CD8-positive, alpha-beta memory T cell (primary cell): ENCODE results near the gene CD177. TPM values are rescaled to one million over a fixed set of nuclear protein-coding genes. Genes with fewer than 3 reads are reported as not detected.
A peak's percentile ranks its signal among the peaks of the same experiment; 100 is the strongest.
"Not testable (repeated sequence)": the region's sequence is repeated elsewhere in the genome, so short reads cannot be mapped to it uniquely, and the experiment has no call there.

Experiments
- CTCF ChIA-PET: fragments of 350-600 bp; sonication (Branson Sonifier 250); formaldehyde crosslinking; loops from one replicate; lab custom pipeline; 2021; ENCODE audit warnings: antibody characterized with exemption; lab: Charles Lee
- POLR2A ChIA-PET: fragments of 350-600 bp; sonication (Branson Sonifier 250); formaldehyde crosslinking; loops from one replicate; lab custom pipeline; 2021; ENCODE audit warnings: antibody characterized with exemption; lab: Charles Lee
- DNase-seq, 5 donors: peaks; one replicate each; pipeline versions ENCODE4 v3.0.0 to v3.0.0-alpha.2; 2020 to 2022; ENCODE audit warnings: mixed read lengths in 1 of 5
- H3K27ac ChIP-seq: one replicate; pipeline ENCODE4 v1.7.0; 2013; ENCODE audit warnings: low read depth, mild to moderate bottlenecking, low read length, moderate library complexity
- H3K27me3 ChIP-seq: 2 replicates; pipeline ENCODE4 v1.7.0; 2013; ENCODE audit warnings: low read length, mild to moderate bottlenecking; ENCODE audit not compliant: insufficient read depth, poor library complexity, severe bottlenecking
- H3K36me3 ChIP-seq: 2 replicates; pipeline ENCODE4 v1.7.0; 2013; ENCODE audit warnings: mild to moderate bottlenecking, low read length, moderate library complexity; ENCODE audit not compliant: insufficient read depth
- H3K4me1 ChIP-seq: 2 replicates; pipeline ENCODE4 v1.7.0; 2013; ENCODE audit warnings: mild to moderate bottlenecking, low read length, moderate library complexity; ENCODE audit not compliant: insufficient read depth
- H3K4me3 ChIP-seq: 2 replicates; pipeline ENCODE4 v1.7.0; 2013; ENCODE audit warnings: mild to moderate bottlenecking, low read length
- H3K9me3 ChIP-seq: 2 replicates; pipeline ENCODE4 v1.7.0; 2013; ENCODE audit warnings: mild to moderate bottlenecking, low read length
- H3K27ac Mint-ChIP-seq, 8 donors: one replicate each; pipeline ENCODE4 v1.8.0; 2020 to 2021; ENCODE audit warnings: mixed read lengths in 8 of 8, mild to moderate bottlenecking in 6 of 8, inconsistent platforms in 3 of 8, moderate library complexity in 3 of 8
- H3K27me3 Mint-ChIP-seq, 2 donors: one replicate each; pipeline ENCODE4 v1.8.0; 2020 to 2021; ENCODE audit warnings: mixed read lengths in 2 of 2, mild to moderate bottlenecking in 1 of 2, moderate library complexity in 1 of 2
- H3K36me3 Mint-ChIP-seq, 3 donors: one replicate each; pipeline ENCODE4 v1.8.0; 2020 to 2021; ENCODE audit warnings: mixed read lengths in 3 of 3, inconsistent platforms in 1 of 3, mild to moderate bottlenecking in 1 of 3
- H3K4me1 Mint-ChIP-seq, 3 donors: one replicate each; pipeline ENCODE4 v1.8.0; 2020 to 2021; ENCODE audit warnings: mixed read lengths in 3 of 3, inconsistent platforms in 1 of 3, mild to moderate bottlenecking in 1 of 3
- H3K4me3 Mint-ChIP-seq, 7 donors: one replicate each; pipeline ENCODE4 v1.8.0; 2020 to 2021; ENCODE audit warnings: mixed read lengths in 7 of 7, mild to moderate bottlenecking in 6 of 7, moderate library complexity in 4 of 7, inconsistent platforms in 2 of 7
- H3K9me3 Mint-ChIP-seq, 5 donors: one replicate each; pipeline ENCODE4 v1.8.0; 2020 to 2022; ENCODE audit warnings: mixed read lengths in 5 of 5, mild to moderate bottlenecking in 3 of 5, moderate library complexity in 2 of 5, inconsistent platforms in 1 of 5
- polyA plus RNA-seq: library from polyadenylated mRNA; unstranded; fragments of 300-500 nt; fragmentation: Illumina TruSeq; gene quantifications from one replicate; pipeline ENCODE4 v1.2.3, GENCODE V29; 2021
- total RNA-seq, 2 experiments: library from RNA; stranded (reverse); gene quantifications; one replicate each; pipeline ENCODE4 v1.2.3, GENCODE V29; 2021

Gene CD177
- total and polyA plus RNA-seq, 3 experiments from 2014 or later, result not detected

DNA sequence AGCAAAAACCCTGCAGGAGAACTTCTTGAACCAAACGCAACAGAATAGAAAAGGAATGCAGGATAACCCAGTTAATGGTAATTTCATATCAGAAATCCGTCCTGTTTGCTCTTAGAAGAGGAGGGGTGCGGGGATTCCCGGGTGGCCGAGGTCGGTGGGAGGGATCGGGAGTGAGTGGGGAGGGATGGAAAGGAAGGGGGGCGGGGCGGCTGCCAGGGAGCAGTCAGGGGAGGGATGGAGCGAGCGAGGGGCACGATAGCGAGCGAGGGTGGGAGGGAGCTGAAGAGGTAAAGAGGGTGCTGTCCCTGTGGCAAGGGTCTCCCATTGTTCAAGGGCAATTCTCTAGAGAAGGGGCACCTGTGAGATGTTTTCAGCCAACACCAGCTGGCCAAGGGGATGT, 26.5 kb downstream of the CD177 start:
- Histone ChIP-seq H3K4me1 (no peaks in the 10 kb centered on the region), H3K9me3 (no peaks in the 10 kb centered on the region), H3K36me3 (no peaks in the 10 kb centered on the region), H3K27me3 (no peaks in the 10 kb centered on the region), H3K4me3 (no peak overlapping the region), H3K27ac (no peak overlapping the region)
- Mint-ChIP-seq H3K4me1 (no peaks in the 10 kb centered on the region), H3K27me3 (peaks cover 12 to 19% of the 10 kb centered on the region in 2 donors), H3K4me3 (no peak overlapping the region), H3K27ac (peak overlapping the region in 1 of 8 donors; percentile 82), H3K9me3 (peaks cover 0 to 2% (median 0%) of the 10 kb centered on the region in 5 donors), H3K36me3 (peaks cover 0 to under 1% (median 0%) of the 10 kb centered on the region in 3 donors)
- no peak for DNase-seq
- ChIA-PET CTCF (no interaction called here), POLR2A (no interaction called here)

DNA sequence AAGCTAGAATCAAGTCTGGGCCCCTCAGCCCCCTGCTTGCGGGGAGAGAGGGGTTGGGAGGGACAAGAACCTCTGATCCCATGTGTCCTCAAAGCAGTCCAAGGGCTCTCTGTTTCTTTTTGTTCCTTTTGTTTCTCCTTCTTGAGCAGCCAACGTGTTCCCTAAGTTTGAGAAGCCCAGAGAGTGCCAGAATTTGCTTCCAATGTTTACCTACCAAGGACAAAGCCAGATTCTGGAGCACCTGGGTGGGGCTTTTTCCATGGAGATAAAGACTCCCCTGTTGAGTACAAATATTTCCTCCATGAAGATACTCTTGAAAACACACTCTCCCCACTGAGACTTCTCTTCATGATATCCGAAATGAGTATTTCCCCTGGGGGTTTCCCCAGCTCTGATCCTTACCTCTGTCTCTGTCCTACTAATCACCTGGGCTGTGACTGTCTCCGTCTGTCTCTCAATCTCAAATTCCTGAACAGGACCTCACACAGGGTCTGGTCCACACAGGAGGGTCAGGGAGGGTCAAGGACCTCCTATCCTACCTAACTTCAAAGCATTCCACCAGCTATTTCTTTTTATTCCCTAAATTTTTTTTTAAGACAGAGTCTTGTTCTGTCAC, 27.4 kb downstream of the CD177 start:
- DNase-seq, result no peak
- Mint-ChIP-seq H3K4me1 (no peaks in the 10 kb centered on the region), H3K27ac (no peak overlapping the region), H3K4me3 (no peak overlapping the region), H3K27me3 (peaks cover 12 to 19% of the 10 kb centered on the region in 2 donors), H3K9me3 (peaks cover 0 to 2% (median 0%) of the 10 kb centered on the region in 5 donors), H3K36me3 (peaks cover 0 to 3% (median 0%) of the 10 kb centered on the region in 3 donors)
- H3K27me3 ChIP-seq, result no peaks in the 10 kb centered on the region
- no peaks in the 10 kb centered on the region for H3K36me3 ChIP-seq
- CTCF ChIA-PET, result no interaction called here
- no peaks in the 10 kb centered on the region for H3K9me3 ChIP-seq
- POLR2A ChIA-PET, result no interaction called here
- H3K27ac ChIP-seq, result no peak overlapping the region
- H3K4me3 ChIP-seq, result no peak overlapping the region
- H3K4me1 ChIP-seq, result no peaks in the 10 kb centered on the region

DNA sequence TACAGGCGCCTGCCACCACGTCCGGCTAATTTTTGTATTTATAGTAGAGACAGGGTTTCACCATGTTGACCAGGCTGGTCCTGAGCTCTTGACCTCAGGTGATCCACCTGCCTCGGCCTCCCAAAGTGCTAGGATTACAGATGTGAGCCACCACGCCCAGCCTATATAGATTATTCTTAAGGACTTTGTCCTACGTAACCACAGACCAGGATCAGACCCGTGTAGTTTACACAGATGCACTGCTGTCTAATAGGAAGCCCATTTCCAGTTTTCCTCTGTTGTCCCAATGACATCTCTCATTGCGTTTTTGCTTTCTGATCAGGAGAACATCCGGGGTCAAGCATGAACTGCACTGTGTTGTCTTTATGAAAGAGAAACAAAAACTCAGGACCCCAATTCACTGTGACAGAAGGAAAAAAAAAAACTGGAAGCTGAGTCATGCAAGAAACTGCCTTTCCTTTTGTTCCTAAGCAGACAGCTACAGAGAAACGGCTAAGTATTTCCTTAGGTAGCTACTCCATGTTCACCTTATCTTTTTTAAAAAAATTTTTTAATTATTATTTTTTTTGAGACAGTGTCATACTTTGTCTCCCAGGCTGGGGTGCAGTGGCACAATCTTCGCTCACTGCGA, 29.2 kb downstream of the CD177 start:
- H3K36me3 ChIP-seq, H3K9me3 Mint-ChIP-seq, H3K4me1 Mint-ChIP-seq, H3K4me1 ChIP-seq, CTCF ChIA-PET, H3K36me3 Mint-ChIP-seq, H3K27ac Mint-ChIP-seq, H3K4me3 ChIP-seq, H3K4me3 Mint-ChIP-seq, H3K9me3 ChIP-seq, POLR2A ChIA-PET, DNase-seq, H3K27ac ChIP-seq, H3K27me3 ChIP-seq: not testable (repeated sequence)
- H3K27me3 Mint-ChIP-seq, result peaks cover 10 to 19% of the 10 kb centered on the region in 2 donors

DNA sequence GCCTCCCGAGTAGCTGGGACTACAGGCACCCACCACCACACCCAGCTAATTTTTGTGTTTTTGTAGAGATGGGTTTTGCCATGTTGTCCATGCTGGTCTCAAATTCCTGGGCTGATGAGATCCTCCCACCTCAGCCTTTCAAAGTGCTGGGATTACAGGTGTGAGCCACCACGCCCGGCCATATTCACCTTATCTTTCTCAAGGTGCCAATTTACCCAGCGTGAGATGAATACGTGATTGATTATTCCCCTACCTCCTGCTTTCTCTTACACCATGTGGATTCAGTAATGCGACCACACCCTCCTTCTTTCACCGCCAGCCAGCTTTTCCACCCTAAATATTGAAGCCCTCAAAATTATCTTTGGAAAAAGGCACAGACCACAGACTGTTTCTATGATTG, 29.8 kb downstream of the CD177 start:
- H3K4me3 Mint-ChIP-seq, H3K4me1 Mint-ChIP-seq, DNase-seq, H3K9me3 Mint-ChIP-seq, H3K4me1 ChIP-seq, H3K9me3 ChIP-seq, H3K27me3 ChIP-seq, H3K4me3 ChIP-seq, H3K27ac Mint-ChIP-seq, H3K36me3 ChIP-seq, POLR2A ChIA-PET, H3K27ac ChIP-seq, CTCF ChIA-PET, H3K36me3 Mint-ChIP-seq: not testable (repeated sequence)
- peaks cover 10 to 19% of the 10 kb centered on the region in 2 donors for H3K27me3 Mint-ChIP-seq

DNA sequence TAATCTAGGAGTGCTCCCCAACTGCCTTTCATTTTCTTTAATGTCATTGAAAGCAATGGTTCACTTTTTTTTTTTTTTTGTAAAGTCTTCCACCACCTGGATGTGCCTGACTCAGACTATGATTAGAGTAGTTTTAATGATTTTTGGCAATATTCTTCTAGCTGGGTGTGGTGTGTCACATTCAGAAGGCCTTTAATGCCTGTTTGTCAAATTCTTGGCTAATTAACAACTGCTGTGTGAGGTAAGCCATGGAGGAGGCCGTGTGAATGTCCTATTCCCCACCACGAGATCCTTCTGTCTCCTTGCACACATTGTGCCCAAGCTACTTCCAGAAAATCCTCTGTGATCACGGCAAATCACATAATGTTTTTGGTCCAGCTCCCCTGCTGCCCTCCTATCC, 30.3 kb downstream of the CD177 start:
- CTCF ChIA-PET, H3K36me3 ChIP-seq, H3K27me3 ChIP-seq, H3K36me3 Mint-ChIP-seq, H3K9me3 Mint-ChIP-seq, H3K27ac ChIP-seq, H3K4me3 Mint-ChIP-seq, POLR2A ChIA-PET, H3K4me1 Mint-ChIP-seq, DNase-seq, H3K9me3 ChIP-seq, H3K27ac Mint-ChIP-seq, H3K4me1 ChIP-seq, H3K4me3 ChIP-seq: not testable (repeated sequence)
- H3K27me3 Mint-ChIP-seq, result peaks cover 10 to 19% of the 10 kb centered on the region in 2 donors

DNA sequence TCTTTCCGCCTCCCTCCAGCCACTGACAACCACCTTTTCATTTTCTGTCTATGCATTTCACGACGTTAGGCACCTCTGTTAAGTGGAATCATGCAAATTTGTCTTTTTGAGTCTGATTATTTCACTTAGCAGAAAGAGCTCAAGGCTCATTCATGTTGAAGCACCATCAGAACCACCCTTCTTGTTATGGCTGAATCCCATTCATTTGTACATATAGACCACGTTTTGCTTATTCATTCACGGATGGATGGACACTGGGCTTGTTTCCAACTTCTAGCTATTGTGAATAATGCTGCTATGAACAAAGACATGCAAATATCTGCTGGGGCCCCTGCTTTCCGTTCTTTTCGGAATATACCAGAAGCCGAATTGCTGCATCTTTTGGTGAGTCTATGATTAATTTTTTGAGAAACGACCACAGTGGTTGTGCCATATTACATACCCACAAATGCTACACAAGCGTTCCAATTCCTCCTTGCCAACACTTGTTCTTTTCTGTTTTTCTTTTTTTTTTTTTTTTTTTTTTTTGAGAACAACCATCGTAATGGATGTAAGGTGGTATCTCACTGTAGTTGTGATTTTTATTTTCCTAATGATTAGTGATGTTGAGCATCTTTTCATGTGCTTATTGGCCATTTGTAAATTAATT, 37.5 kb downstream of the CD177 start:
- DNase-seq, H3K4me1 ChIP-seq, H3K4me1 Mint-ChIP-seq, H3K27ac Mint-ChIP-seq, POLR2A ChIA-PET, H3K9me3 Mint-ChIP-seq, H3K9me3 ChIP-seq, H3K4me3 Mint-ChIP-seq, H3K4me3 ChIP-seq, H3K36me3 ChIP-seq, H3K27me3 ChIP-seq, H3K27ac ChIP-seq, H3K36me3 Mint-ChIP-seq, CTCF ChIA-PET: not testable (repeated sequence)
- peaks cover 15 to 45% of the 10 kb centered on the region in 2 donors for H3K27me3 Mint-ChIP-seq

DNA sequence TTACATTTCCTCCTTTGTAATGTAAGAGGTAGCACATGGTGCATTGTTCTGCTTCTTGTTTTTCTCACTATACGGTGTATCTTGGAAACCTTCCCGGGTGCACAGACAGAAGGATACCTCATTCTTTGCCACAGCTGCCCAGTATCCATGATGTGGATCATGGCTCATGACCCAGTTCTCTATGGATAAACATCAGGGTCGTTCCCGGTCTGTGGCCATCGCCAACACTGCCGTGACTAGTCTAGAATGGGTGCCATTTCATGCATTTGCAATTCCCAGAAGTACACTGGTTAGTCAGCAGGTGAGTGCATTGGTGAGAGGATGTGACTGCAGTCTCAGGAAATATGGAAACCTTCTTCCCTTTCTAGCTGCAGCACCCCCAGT, 38.1 kb downstream of the CD177 start:
- H3K27me3 ChIP-seq, H3K9me3 Mint-ChIP-seq, DNase-seq, H3K27ac Mint-ChIP-seq, H3K4me3 Mint-ChIP-seq, H3K4me1 Mint-ChIP-seq, H3K36me3 ChIP-seq, POLR2A ChIA-PET, H3K4me1 ChIP-seq, CTCF ChIA-PET, H3K4me3 ChIP-seq, H3K9me3 ChIP-seq, H3K27ac ChIP-seq, H3K36me3 Mint-ChIP-seq: not testable (repeated sequence)
- H3K27me3 Mint-ChIP-seq, result peaks cover 18 to 50% of the 10 kb centered on the region in 2 donors

DNA sequence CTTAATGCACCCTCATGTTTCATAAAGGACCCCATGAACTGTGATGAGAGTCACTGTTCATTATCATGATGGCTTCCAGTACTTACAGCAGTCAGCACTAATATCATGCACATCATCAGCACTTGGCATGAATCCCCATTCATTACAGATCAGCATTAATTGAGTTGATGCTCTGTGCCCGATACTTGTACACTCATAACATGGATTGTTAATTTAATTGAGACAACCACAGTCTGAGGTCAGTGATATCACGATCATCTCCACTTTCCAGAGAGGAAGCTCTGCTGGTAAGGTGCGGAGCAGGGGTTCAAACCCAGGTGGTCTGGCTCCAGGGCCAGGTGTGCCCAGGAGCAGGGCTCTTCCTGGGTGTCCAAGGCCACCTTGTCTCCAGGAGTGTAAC, 40.0 kb downstream of the CD177 start:
- H3K27ac Mint-ChIP-seq, H3K4me1 ChIP-seq, H3K27ac ChIP-seq, H3K9me3 ChIP-seq, H3K27me3 ChIP-seq, H3K36me3 ChIP-seq, DNase-seq, H3K36me3 Mint-ChIP-seq, CTCF ChIA-PET, H3K4me3 Mint-ChIP-seq, H3K4me3 ChIP-seq, H3K9me3 Mint-ChIP-seq, H3K4me1 Mint-ChIP-seq, POLR2A ChIA-PET: not testable (repeated sequence)
- peaks cover 22 to 57% of the 10 kb centered on the region in 2 donors for H3K27me3 Mint-ChIP-seq
